B cell (primary cell): ENCODE data around the gene NRAP.

Experiments used
- EZH2 ChIP-seq: IDR thresholded peaks from 2 replicates; pipeline ENCODE4 v1.6.1; 2012; ENCODE audit warnings: borderline replicate concordance, low read depth, mild to moderate bottlenecking, moderate library complexity, low read length; ENCODE audit not compliant: insufficient read depth, poor library complexity, severe bottlenecking
- TF ChIP-seq, protein P1 (sequence below): fragments of 200-600 bp; IDR thresholded peaks from one replicate; pipeline ENCODE4 v1.8.0; 2022; ENCODE audit warnings: antibody characterized with exemption, mild to moderate bottlenecking

DNA sequence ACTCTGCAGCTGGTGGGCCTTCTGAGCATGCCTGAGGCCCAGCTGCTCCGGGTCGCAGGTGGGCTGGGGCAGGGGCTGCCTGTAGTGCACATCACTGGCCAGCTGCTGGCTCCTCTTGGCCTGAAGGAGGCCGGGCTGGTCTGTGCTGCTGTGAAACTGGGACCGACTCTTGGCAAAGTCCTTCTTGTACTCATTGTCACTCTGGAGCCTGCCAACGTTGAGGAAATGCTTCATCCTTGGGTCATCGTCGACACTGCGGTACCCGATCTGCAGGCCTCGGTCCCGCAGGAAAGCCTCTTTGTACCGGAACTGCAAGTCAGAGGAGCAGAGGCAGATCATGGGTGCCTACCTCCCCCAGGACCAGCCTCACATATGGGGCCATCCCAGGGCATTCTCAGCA lies 73.3 kb downstream of the NRAP start:
- TF ChIP-seq, protein P1, sequence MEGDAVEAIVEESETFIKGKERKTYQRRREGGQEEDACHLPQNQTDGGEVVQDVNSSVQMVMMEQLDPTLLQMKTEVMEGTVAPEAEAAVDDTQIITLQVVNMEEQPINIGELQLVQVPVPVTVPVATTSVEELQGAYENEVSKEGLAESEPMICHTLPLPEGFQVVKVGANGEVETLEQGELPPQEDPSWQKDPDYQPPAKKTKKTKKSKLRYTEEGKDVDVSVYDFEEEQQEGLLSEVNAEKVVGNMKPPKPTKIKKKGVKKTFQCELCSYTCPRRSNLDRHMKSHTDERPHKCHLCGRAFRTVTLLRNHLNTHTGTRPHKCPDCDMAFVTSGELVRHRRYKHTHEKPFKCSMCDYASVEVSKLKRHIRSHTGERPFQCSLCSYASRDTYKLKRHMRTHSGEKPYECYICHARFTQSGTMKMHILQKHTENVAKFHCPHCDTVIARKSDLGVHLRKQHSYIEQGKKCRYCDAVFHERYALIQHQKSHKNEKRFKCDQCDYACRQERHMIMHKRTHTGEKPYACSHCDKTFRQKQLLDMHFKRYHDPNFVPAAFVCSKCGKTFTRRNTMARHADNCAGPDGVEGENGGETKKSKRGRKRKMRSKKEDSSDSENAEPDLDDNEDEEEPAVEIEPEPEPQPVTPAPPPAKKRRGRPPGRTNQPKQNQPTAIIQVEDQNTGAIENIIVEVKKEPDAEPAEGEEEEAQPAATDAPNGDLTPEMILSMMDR: no peak
- TF ChIP-seq EZH2: no peak
